IMR-90 (cell line): ENCODE data around the gene PCDHGB3.

Experiments used
- MXI1 ChIP-seq: IDR thresholded peaks from 2 replicates; pipeline ENCODE4 v1.6.1; 2012; ENCODE audit warnings: low read depth, mild to moderate bottlenecking, low read length, moderate library complexity, borderline replicate concordance
- POLR2A ChIP-seq: IDR thresholded peaks from 2 replicates; pipeline ENCODE4 v1.6.1; 2012; ENCODE audit warnings: mild to moderate bottlenecking, low read depth, low read length
- TF ChIP-seq, protein P1 (sequence below): conservative IDR thresholded peaks from 2 replicates; pipeline ENCODE4 v1.5.1; 2012; ENCODE audit warnings: mild to moderate bottlenecking, low read depth, low read length, improper control_type of control experiment

DNA sequence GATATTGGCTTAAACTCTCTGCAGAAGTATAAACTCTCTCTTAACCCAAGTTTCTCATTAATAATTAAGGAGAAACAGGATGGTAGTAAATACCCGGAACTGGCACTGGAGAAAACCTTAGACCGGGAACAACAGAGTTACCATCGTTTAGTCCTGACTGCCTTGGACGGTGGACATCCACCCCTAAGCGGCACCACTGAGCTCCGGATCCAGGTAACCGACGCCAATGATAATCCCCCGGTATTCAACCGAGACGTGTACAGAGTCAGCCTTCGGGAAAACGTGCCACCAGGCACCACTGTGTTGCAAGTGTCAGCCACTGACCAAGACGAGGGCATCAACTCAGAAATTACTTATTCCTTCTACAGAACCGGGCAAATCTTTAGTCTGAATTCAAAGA is 28.6 kb downstream of the PCDHGB3 start:
- TF ChIP-seq, protein P1, sequence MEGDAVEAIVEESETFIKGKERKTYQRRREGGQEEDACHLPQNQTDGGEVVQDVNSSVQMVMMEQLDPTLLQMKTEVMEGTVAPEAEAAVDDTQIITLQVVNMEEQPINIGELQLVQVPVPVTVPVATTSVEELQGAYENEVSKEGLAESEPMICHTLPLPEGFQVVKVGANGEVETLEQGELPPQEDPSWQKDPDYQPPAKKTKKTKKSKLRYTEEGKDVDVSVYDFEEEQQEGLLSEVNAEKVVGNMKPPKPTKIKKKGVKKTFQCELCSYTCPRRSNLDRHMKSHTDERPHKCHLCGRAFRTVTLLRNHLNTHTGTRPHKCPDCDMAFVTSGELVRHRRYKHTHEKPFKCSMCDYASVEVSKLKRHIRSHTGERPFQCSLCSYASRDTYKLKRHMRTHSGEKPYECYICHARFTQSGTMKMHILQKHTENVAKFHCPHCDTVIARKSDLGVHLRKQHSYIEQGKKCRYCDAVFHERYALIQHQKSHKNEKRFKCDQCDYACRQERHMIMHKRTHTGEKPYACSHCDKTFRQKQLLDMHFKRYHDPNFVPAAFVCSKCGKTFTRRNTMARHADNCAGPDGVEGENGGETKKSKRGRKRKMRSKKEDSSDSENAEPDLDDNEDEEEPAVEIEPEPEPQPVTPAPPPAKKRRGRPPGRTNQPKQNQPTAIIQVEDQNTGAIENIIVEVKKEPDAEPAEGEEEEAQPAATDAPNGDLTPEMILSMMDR, result no peak
- TF ChIP-seq MXI1, result no peak
- TF ChIP-seq POLR2A, result no peak
